ENCODE measurements around the gene PPCDC.
A peak's percentile ranks its signal among the peaks of the same experiment; 100 is the strongest.

PPCDC gene

DNA sequence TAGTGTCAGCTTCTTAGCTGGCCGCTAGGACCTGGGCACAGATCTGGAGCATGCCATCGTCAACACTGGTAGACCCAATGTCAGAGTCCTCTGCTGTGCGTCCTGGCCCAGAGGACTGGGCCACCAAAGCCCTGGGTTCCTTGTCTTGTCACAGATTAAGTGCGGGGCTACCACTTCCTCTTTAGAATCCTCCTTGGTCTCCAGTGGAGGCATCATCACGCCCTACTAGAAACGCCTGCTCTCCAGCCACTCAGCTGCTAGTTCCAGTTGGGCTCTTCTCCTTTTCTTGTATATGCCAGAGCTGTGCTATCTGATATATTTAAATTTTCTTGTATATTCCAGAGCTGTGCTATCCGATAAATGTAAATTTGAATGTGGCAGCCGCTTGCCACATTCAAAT lies 11.2 kb downstream of the PPCDC start:
- TF ChIP-seq, protein P1, sequence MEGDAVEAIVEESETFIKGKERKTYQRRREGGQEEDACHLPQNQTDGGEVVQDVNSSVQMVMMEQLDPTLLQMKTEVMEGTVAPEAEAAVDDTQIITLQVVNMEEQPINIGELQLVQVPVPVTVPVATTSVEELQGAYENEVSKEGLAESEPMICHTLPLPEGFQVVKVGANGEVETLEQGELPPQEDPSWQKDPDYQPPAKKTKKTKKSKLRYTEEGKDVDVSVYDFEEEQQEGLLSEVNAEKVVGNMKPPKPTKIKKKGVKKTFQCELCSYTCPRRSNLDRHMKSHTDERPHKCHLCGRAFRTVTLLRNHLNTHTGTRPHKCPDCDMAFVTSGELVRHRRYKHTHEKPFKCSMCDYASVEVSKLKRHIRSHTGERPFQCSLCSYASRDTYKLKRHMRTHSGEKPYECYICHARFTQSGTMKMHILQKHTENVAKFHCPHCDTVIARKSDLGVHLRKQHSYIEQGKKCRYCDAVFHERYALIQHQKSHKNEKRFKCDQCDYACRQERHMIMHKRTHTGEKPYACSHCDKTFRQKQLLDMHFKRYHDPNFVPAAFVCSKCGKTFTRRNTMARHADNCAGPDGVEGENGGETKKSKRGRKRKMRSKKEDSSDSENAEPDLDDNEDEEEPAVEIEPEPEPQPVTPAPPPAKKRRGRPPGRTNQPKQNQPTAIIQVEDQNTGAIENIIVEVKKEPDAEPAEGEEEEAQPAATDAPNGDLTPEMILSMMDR (IDR thresholded peaks at IDR 0.05; ENCODE audit: control extremely low read depth, extremely low read depth, low read depth, missing control alignments): no peak
- ChIA-PET CTCF (interaction anchor here (1.0 to 2.2 kb wide), 7 partner anchors 9 to 240 kb away, joined by 3 to 25 read pairs (median 6); partner anchors contain the start of gene C15orf39), POLR2A (interaction anchor here (0.6 to 1.6 kb wide), 2 partner anchors 9 to 168 kb away, joined by 4 to 7 read pairs; no protein-coding TSS in a partner anchor)
- no peak for DNase-seq (ENCODE audit: extremely low spot score)

DNA sequence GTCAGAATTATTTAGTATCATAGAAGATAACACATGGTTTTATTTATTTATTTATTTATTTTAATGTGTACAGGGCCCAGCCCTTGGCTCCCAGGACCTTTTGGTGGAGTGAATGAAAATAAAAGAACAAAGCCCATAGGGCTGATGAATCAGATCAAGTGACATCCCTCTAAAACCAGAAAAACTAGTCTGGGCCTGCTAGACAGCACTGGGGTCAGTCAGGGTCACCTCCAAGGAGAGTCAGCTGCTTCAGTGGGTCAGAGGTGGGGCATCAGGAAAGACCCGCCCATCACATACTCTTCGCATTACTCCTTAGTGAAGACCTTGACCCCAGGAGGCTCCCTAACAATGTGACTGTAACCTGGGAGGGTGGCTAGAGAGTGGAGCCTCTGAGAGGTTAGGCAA lies 12.8 kb downstream of the PPCDC start:
- no peak for DNase-seq (ENCODE audit: extremely low spot score)
- CTCF ChIA-PET: interaction anchor here (0.9 to 3.2 kb wide), 5 partner anchors 9 to 170 kb away, joined by 4 to 19 read pairs (median 6); partner anchors contain the start of gene C15orf39
- POLR2A ChIA-PET: no interaction called here
- TF ChIP-seq, protein P1 (IDR thresholded peaks at IDR 0.05; ENCODE audit: control extremely low read depth, extremely low read depth, low read depth, missing control alignments): no peak

DNA sequence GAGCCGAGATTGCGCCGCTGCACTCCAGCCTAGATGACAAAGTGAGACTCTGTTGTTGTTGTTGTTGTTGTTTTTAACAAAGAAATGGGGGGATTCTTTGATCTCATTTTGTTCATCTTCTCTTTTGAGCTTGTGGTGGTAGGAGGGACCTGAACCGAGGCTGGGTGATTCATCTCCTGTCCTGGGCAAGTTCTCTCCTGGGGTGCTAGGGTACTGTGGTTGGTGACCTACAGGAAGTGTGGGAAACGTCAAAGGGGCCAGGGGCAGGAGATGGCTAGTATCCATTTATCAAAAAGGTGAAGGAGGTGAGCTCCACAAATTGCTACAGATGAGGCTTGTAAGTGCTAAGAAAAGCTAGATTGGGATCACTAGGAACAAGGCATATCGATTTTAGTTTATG lies 14.3 kb downstream of the PPCDC start:
- POLR2A ChIA-PET: interaction anchor here (1.1 kb wide), 2 partner anchors 11 to 172 kb away, joined by 3 to 6 read pairs; no protein-coding TSS in a partner anchor
- TF ChIP-seq, protein P1 (IDR thresholded peaks at IDR 0.05; ENCODE audit: control extremely low read depth, extremely low read depth, low read depth, missing control alignments): no peak
- DNase-seq (ENCODE audit: extremely low spot score): no peak
- CTCF ChIA-PET: interaction anchor here (1.0 to 3.2 kb wide), 9 partner anchors 8 to 171 kb away, joined by 3 to 19 read pairs (median 5); partner anchors contain the start of gene C15orf39

DNA sequence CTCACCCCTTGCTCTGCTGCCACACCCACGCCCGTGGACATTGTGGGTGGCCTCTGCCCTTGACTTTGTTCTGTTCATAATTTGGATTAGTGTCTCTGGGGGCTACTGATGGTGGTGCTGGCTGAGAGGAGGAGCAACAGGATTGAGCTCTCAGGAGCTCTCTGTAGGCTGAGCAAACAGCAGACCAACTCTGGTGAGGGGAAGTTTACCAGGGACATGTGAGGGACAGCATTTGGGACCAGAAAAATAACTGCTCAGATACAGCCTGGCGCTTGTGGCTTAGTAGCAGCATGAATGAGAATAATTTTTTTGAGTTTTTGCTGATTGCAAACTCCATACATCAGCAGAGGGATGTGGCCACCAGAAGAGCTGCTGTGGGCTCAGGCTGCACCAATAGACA lies 14.8 kb downstream of the PPCDC start:
- ChIA-PET POLR2A (interaction anchor here (0.6 kb wide), 1 partner anchor 70 kb away, joined by 10 read pairs; no protein-coding TSS in a partner anchor), CTCF (interaction anchor here (1.0 to 3.2 kb wide), 8 partner anchors 9 to 171 kb away, joined by 3 to 19 read pairs (median 6); partner anchors contain the start of gene C15orf39)
- DNase-seq (ENCODE audit: extremely low spot score): no peak
- TF ChIP-seq, protein P1 (IDR thresholded peaks at IDR 0.05; ENCODE audit: control extremely low read depth, extremely low read depth, low read depth, missing control alignments): no peak

DNA sequence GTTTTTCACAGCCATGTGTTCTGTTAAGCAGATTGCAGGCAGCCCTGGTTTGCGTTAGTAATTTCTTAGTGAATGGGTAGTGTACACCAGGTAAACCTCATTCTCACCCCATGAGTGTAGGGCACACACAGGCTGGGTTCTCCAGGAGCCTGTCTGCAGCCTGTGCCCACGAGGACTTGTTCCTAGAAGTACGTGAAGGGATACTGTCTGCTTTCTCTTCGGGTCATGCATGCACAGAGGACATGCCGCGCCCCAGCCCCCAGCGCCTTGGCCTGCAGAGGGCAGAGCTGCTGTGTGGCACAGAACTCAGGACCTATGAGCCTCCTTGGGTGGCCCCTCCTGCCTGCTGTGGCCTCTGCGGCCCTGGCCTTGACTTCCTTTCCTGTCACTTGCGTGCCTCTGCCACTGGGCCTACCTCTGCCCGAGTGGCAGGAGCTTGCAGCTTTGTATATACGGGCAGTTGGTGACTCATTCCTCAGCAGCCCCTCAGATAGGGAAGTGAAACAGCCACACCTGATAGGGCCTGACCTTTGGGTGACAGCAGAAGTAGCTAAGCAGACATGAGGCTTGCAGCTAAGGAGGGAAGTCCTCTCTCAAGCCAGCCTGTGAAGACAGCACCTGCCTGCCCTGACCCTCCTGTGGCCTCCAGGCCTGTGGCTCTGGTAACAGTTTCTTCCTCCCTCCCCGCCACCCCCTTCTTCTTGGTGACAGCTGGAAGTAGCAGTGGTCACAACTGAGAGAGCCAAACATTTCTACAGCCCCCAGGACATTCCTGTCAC lies 19.5 kb downstream of the PPCDC start:
- TF ChIP-seq, protein P1 (IDR thresholded peaks at IDR 0.05; ENCODE audit: control extremely low read depth, extremely low read depth, low read depth, missing control alignments): peak; percentile 88
- peak; percentile 89 for DNase-seq (ENCODE audit: extremely low spot score)
- ChIA-PET POLR2A (interaction anchor here (0.5 to 2.2 kb wide), 22 partner anchors 9 to 486 kb away, joined by 3 to 25 read pairs (median 5); partner anchors contain the start of genes C15orf39 and PPCDC), CTCF (interaction anchor here (0.6 to 4.7 kb wide), 46 partner anchors 9 to 597 kb away, joined by 3 to 54 read pairs (median 5); partner anchors contain the start of genes IMP3, MAN2C1, PPCDC and SCAMP5)

DNA sequence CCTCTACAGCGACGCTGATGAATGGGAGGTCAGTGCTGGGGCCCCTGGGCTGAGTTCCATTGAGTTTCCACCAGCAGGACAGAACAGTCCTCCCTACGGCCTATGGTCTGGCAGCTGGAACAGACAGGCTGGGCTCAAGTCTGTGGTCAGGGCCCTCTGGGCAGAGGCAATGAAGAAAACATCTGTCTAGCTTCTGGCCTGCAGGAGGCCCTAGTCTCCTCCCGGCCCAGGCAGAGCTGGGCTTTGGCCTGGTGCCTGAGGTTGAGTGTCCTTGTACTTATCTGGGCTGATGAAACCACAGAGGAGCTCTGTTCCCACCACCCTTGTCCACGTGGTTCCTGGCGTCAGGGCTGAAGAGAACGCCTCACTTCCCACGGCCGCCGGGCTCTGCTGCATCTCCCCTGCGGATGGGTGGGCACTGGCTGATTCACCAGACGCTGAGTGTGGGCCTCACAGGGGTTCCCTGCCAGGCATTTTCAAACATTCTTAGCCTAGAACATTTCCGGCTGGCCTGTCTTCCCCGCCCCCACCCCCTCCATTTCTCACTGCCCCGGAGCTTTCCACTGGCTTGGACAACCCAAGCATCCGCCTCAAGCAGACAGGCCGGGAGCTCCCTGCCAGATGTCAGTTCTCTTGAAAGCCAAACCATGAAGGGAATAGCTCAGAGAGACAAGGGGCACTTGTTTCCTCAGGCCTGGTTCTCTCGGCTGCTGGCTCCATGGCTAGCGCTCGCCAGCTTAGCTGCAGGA lies 20.3 kb downstream of the PPCDC start:
- ChIA-PET CTCF (interaction anchor here (0.6 to 4.7 kb wide), 47 partner anchors 9 to 596 kb away, joined by 3 to 54 read pairs (median 5); partner anchors contain the start of genes IMP3, MAN2C1, PPCDC and SCAMP5), POLR2A (interaction anchor here (0.5 to 2.2 kb wide), 24 partner anchors 9 to 486 kb away, joined by 3 to 25 read pairs (median 5); partner anchors contain the start of genes C15orf39 and PPCDC)
- TF ChIP-seq, protein P1 (IDR thresholded peaks at IDR 0.05; ENCODE audit: control extremely low read depth, extremely low read depth, low read depth, missing control alignments): peak; percentile 63
- peak; percentile 69 for DNase-seq (ENCODE audit: extremely low spot score)

Data from GM10248 (cell line).